ENCODE results near the gene SLC10A7. TPM values are rescaled to one million over a fixed set of nuclear protein-coding genes. Genes with fewer than 3 reads are reported as not detected.

SLC10A7 gene
- total RNA-seq, 2 experiments from 2014 or later, result 12.2 to 12.6 TPM

GRCh38 chr4:146243141-146243882 is 278.4 kb downstream of the SLC10A7 start:
- Mint-ChIP-seq H3K36me3 (ENCODE audit: low read depth) (no peaks in the 10 kb centered on the region), H3K4me1 (ENCODE audit: low read depth) (peaks cover 35% of the 10 kb centered on the region), H3K9me3 (no peaks in the 10 kb centered on the region), H3K27ac (peak overlapping the region; percentile 77), H3K27me3 (ENCODE audit: low read depth) (peaks cover 3% of the 10 kb centered on the region), H3K4me3 (peak overlapping the region; percentile 63)
- CTCF ChIA-PET, result interaction anchor here (1.0 kb wide), 2 partner anchors 18 to 98 kb away, joined by 3 to 4 read pairs; no protein-coding TSS in a partner anchor
- DNase-seq, result peak; percentile 71
- intact Hi-C loops (cut with micrococcal nuclease), result loop anchor here (1.0 to 2.0 kb wide), 8 partner anchors 68 to 1623 kb away; partner anchors contain the start of genes LSM6 and MMAA

GRCh38 chr4:146238107-146238506 is 283.6 kb downstream of the SLC10A7 start:
- Mint-ChIP-seq H3K4me1 (ENCODE audit: low read depth) (peaks cover 9% of the 10 kb centered on the region), H3K36me3 (ENCODE audit: low read depth) (no peaks in the 10 kb centered on the region), H3K4me3 (no peak overlapping the region), H3K9me3 (no peaks in the 10 kb centered on the region), H3K27me3 (ENCODE audit: low read depth) (peaks cover 4% of the 10 kb centered on the region), H3K27ac (no peak overlapping the region)
- CTCF ChIA-PET, result no interaction called here
- intact Hi-C loops (cut with micrococcal nuclease), result no loop called here
- no peak for DNase-seq

GRCh38 chr4:146237092-146237491 is 284.6 kb downstream of the SLC10A7 start:
- Mint-ChIP-seq H3K4me3 (no peak overlapping the region), H3K9me3 (peaks cover 3% of the 10 kb centered on the region), H3K27me3 (ENCODE audit: low read depth) (peaks cover 4% of the 10 kb centered on the region), H3K4me1 (ENCODE audit: low read depth) (peaks cover 3% of the 10 kb centered on the region), H3K36me3 (ENCODE audit: low read depth) (no peaks in the 10 kb centered on the region), H3K27ac (no peak overlapping the region)
- CTCF ChIA-PET, result no interaction called here
- DNase-seq, result no peak
- intact Hi-C loops (cut with micrococcal nuclease), result no loop called here

GRCh38 chr4:146236216-146236615 is 285.5 kb downstream of the SLC10A7 start:
- no peak for DNase-seq
- intact Hi-C loops (cut with micrococcal nuclease), result no loop called here
- peaks cover 1% of the 10 kb centered on the region for H3K27me3 Mint-ChIP-seq (ENCODE audit: low read depth)
- no peak overlapping the region for H3K27ac Mint-ChIP-seq
- H3K4me1 Mint-ChIP-seq (ENCODE audit: low read depth), result no peaks in the 10 kb centered on the region
- CTCF ChIA-PET, result no interaction called here
- H3K4me3 Mint-ChIP-seq, result no peak overlapping the region
- H3K9me3 Mint-ChIP-seq, result peaks cover 6% of the 10 kb centered on the region
- no peaks in the 10 kb centered on the region for H3K36me3 Mint-ChIP-seq (ENCODE audit: low read depth)

- DNase-seq, result no peak
- peaks cover 6% of the 10 kb centered on the region for H3K9me3 Mint-ChIP-seq
- no peak overlapping the region for H3K27ac Mint-ChIP-seq
- no peaks in the 10 kb centered on the region for H3K36me3 Mint-ChIP-seq (ENCODE audit: low read depth)
- peaks cover 1% of the 10 kb centered on the region for H3K27me3 Mint-ChIP-seq (ENCODE audit: low read depth)
- no peaks in the 10 kb centered on the region for H3K4me1 Mint-ChIP-seq (ENCODE audit: low read depth)
- H3K4me3 Mint-ChIP-seq, result no peak overlapping the region
- CTCF ChIA-PET, result no interaction called here
- intact Hi-C loops (cut with micrococcal nuclease), result no loop called here
Measured at GRCh38 chr4:146235654-146236177, 286.0 kb downstream of the SLC10A7 start.

GRCh38 chr4:146232131-146232722 is 289.5 kb downstream of the SLC10A7 start:
- Mint-ChIP-seq H3K36me3 (ENCODE audit: low read depth) (no peaks in the 10 kb centered on the region), H3K27me3 (ENCODE audit: low read depth) (peaks cover 1% of the 10 kb centered on the region), H3K27ac (no peak overlapping the region), H3K4me3 (no peak overlapping the region), H3K4me1 (ENCODE audit: low read depth) (no peaks in the 10 kb centered on the region), H3K9me3 (peaks cover 6% of the 10 kb centered on the region)
- no peak for DNase-seq
- CTCF ChIA-PET, result interaction anchor here (1.9 kb wide), 1 partner anchor 10 kb away, joined by 10 read pairs; no protein-coding TSS in a partner anchor
- intact Hi-C loops (cut with micrococcal nuclease), result no loop called here

GRCh38 chr4:146229406-146229805 is 292.3 kb downstream of the SLC10A7 start:
- DNase-seq, result no peak
- no peaks in the 10 kb centered on the region for H3K36me3 Mint-ChIP-seq (ENCODE audit: low read depth)
- H3K4me3 Mint-ChIP-seq, result no peak overlapping the region
- peaks cover 6% of the 10 kb centered on the region for H3K9me3 Mint-ChIP-seq
- no peaks in the 10 kb centered on the region for H3K27me3 Mint-ChIP-seq (ENCODE audit: low read depth)
- no peak overlapping the region for H3K27ac Mint-ChIP-seq
- H3K4me1 Mint-ChIP-seq (ENCODE audit: low read depth), result no peaks in the 10 kb centered on the region
- CTCF ChIA-PET, result interaction anchor here (1.4 kb wide), 1 partner anchor 11 kb away, joined by 4 read pairs; no protein-coding TSS in a partner anchor
- intact Hi-C loops (cut with micrococcal nuclease), result no loop called here

- intact Hi-C loops (cut with micrococcal nuclease), result no loop called here
- Mint-ChIP-seq H3K27ac (no peak overlapping the region), H3K4me1 (ENCODE audit: low read depth) (no peaks in the 10 kb centered on the region), H3K4me3 (no peak overlapping the region), H3K9me3 (no peaks in the 10 kb centered on the region), H3K27me3 (ENCODE audit: low read depth) (no peaks in the 10 kb centered on the region), H3K36me3 (ENCODE audit: low read depth) (no peaks in the 10 kb centered on the region)
- CTCF ChIA-PET, result no interaction called here
- no peak for DNase-seq
Measured at GRCh38 chr4:146224326-146224966, 297.3 kb downstream of the SLC10A7 start.

GRCh38 chr4:146222313-146222712 is 299.4 kb downstream of the SLC10A7 start:
- no peaks in the 10 kb centered on the region for H3K36me3 Mint-ChIP-seq (ENCODE audit: low read depth)
- H3K27ac Mint-ChIP-seq, result no peak overlapping the region
- CTCF ChIA-PET, result no interaction called here
- no peak for DNase-seq
- no peaks in the 10 kb centered on the region for H3K9me3 Mint-ChIP-seq
- no peaks in the 10 kb centered on the region for H3K4me1 Mint-ChIP-seq (ENCODE audit: low read depth)
- H3K4me3 Mint-ChIP-seq, result no peak overlapping the region
- H3K27me3 Mint-ChIP-seq (ENCODE audit: low read depth), result no peaks in the 10 kb centered on the region
- intact Hi-C loops (cut with micrococcal nuclease), result no loop called here

GRCh38 chr4:146214238-146214637 is 307.5 kb downstream of the SLC10A7 start, which contains the start of gene REELD1:
Gene REELD1, plus strand, starts transcription at chr4:146214538. Its CDS starts 2,415 bp downstream, at chr4:146216953.
- Mint-ChIP-seq H3K4me3 (no peak within 1 kb of the TSS), H3K9me3 (no peaks in the 10 kb centered on the region), H3K27ac (no peak within 1 kb of the TSS), H3K27me3 (ENCODE audit: low read depth) (no peaks in the 10 kb centered on the region), H3K36me3 (ENCODE audit: low read depth) (no peaks in the 10 kb centered on the region), H3K4me1 (ENCODE audit: low read depth) (no peaks in the 10 kb centered on the region)
- no peak for DNase-seq
- CTCF ChIA-PET, result interaction anchor here (0.6 kb wide), 1 partner anchor 799 kb away, joined by 3 read pairs; no protein-coding TSS in a partner anchor
- intact Hi-C loops (cut with micrococcal nuclease), result no loop called here

GRCh38 chr4:146212781-146213180 is 309.0 kb downstream of the SLC10A7 start:
- Mint-ChIP-seq H3K9me3 (no peaks in the 10 kb centered on the region), H3K36me3 (ENCODE audit: low read depth) (no peaks in the 10 kb centered on the region), H3K4me3 (no peak overlapping the region), H3K4me1 (ENCODE audit: low read depth) (no peaks in the 10 kb centered on the region), H3K27me3 (ENCODE audit: low read depth) (peaks cover 3% of the 10 kb centered on the region), H3K27ac (no peak overlapping the region)
- CTCF ChIA-PET, result no interaction called here
- DNase-seq, result no peak
- intact Hi-C loops (cut with micrococcal nuclease), result no loop called here

GRCh38 chr4:146211440-146211839 is 310.3 kb downstream of the SLC10A7 start:
- CTCF ChIA-PET, result interaction anchor here (1.1 kb wide), 1 partner anchor 9 kb away, joined by 3 read pairs; no protein-coding TSS in a partner anchor
- no peak overlapping the region for H3K4me3 Mint-ChIP-seq
- intact Hi-C loops (cut with micrococcal nuclease), result no loop called here

More at GRCh38 chr4:146211440-146211839, 310.3 kb downstream of the SLC10A7 start:
- Mint-ChIP-seq H3K4me1 (ENCODE audit: low read depth) (no peaks in the 10 kb centered on the region), H3K27ac (no peak overlapping the region), H3K9me3 (no peaks in the 10 kb centered on the region), H3K27me3 (ENCODE audit: low read depth) (peaks cover 7% of the 10 kb centered on the region), H3K36me3 (ENCODE audit: low read depth) (no peaks in the 10 kb centered on the region)
- no peak for DNase-seq

Measured in activated naive CD4-positive, alpha-beta T cell treated with anti-CD3 and anti-CD28 coated beads for 36 hours (primary cell).